Daoy (cell line): ENCODE results near the gene ZNF536. TPM values are rescaled to one million over a fixed set of nuclear protein-coding genes. Genes with fewer than 3 reads are reported as not detected.
A peak's percentile ranks its signal among the peaks of the same experiment; 100 is the strongest.

ENCODE experiments used
- DNase-seq: peaks from one replicate; pipeline ENCODE4 v3.0.0-alpha.2; 2015; ENCODE audit warnings: low read depth
- total RNA-seq: library from RNA; depleted of rRNA; stranded (reverse); fragments of >200 nt; shearing (Covaris generic); gene quantifications from 2 replicates; pipeline ENCODE4 v1.2.3, GENCODE V29; 2014

The ZNF536 gene
- total RNA-seq, 1 experiment from 2014 or later, result 10.2 TPM

DNA sequence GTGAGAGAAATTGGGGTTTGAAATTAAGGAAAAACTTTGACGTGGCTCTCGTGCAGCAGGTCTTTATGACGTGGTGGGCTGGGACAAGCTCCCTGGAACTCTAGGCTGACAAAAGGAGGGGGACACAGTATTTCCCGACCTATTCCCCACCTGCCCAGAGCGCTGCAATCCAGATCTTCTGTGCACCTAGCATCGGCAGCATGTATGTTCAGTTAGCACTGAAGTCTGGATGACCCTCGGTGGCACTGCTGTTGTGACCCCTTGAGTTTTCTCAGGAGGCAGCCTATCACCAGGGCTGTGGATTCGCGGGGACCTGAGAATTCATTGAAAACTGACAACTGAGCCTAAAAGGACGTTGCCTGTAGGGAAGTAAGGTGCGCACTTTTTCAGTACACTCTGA lies 9.1 kb upstream of the ZNF536 start:
- no peak for DNase-seq

GRCh38 chr19:30364866-30365800 lies 7.1 kb upstream of the ZNF536 start:
- no peak for DNase-seq

GRCh38 chr19:30366282-30366681 lies 5.9 kb upstream of the ZNF536 start:
- DNase-seq, result no peak

DNA sequence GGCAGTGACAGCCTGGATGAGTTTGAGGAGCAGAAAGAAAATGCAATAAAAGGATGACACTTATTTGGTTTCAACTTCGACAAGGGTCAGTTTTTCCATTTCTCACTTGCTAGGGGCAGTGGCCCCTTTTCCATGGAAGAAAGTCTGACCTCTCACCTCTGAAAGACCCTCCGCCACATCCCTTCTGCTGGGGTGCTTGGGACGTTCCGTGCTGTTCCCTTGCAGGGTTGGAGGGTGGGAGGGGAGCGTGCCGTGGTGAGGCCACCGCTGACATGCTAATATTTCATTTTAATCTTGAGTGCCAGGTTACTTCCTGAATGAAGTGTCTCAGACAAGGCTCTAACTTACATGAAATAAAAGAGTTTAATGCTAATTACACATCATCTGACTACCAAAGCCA lies 5.2 kb upstream of the ZNF536 start:
- DNase-seq, result no peak

DNA sequence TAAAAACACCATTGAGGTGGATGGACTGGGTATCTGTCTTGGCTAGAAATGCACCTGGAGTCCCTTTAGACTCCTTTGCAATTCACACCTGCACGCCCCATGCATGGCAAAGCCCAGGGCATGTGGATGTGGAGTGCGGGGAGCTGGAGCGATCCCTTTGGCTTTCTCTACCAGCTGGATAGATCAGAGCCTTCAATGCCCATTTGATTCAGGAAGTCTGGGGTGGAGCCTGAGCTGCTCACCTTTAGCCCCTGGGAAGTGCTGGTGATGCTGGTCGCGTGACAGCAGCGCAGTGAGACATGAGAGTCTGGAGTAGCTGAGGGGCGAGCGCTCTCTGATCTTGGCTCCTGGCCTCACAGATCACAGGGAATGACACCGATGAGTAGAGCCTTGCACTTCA lies 4.8 kb upstream of the ZNF536 start:
- no peak for DNase-seq

DNA sequence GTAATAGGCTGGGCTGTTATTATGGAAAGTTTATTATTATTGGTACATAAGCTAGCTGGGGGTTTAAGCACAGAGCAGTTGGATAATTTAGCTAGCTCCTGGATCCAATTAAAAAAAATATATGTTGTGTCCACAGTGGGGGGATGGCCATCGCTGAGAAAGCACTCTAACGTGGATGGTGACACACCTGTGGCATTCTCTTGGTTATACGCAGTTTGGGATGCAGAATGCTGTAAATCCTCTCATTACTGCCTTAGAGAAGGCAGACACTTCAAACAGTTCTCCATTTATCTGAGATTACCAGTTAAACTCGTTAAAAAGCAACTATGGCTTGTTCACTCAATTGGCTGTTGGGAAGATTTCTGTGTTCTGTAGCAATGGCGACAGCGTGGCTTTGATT lies 2.4 kb upstream of the ZNF536 start:
- DNase-seq, result no peak

DNA sequence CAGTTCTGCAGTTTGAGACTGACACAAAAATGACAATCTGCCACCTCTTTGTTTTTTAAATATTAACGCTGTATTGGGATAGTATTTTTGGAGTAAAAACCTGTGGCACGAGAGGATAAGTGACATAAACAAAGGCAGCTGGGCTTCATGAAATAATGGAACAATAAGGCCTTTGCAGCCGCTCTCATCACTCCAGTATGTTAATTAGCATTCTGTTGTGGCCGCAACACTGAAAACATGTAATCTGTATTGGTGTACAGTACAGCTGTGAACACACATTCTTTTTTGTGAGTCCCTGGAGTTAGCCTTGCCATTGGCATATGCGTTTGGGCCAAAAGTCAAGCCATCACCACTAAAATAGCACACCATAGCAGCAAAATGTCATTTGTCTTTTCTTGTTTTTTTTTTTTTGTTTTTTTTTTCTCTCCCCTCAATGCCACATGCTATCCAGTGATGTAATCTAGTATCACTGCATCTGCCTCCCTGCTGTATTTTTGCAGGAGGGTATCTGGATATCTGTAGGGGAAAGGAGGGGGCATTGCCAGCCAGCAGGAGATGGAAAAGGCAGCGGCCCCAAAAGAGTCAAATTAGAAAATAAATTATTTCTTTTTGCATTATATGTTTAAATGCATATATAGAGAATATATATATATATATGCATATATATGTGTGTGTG lies 885 bp upstream of the ZNF536 start:
- no peak for DNase-seq

DNA sequence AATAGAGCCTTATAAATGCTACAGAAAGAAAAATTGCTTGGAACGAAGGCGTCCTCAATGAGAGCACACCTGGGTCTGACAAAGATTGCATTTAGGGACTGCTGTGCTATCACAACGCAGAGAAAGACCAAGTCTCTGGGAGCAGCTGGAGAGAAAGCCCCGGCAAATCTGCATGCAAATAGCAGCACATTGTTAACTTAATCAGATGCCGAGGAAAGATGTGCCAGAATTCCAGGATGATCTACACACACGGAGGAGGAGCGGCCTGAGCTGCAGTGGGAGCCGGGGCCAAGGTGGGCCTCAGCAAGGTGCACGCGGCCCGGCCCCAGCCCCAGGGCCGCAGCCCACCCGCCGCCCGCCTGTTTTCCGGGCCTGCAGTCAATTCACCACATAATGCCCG lies 1.4 kb downstream of the ZNF536 start:
- DNase-seq, result no peak

GRCh38 chr19:30374539-30374864 lies 2.3 kb downstream of the ZNF536 start:
- DNase-seq, result no peak

DNA sequence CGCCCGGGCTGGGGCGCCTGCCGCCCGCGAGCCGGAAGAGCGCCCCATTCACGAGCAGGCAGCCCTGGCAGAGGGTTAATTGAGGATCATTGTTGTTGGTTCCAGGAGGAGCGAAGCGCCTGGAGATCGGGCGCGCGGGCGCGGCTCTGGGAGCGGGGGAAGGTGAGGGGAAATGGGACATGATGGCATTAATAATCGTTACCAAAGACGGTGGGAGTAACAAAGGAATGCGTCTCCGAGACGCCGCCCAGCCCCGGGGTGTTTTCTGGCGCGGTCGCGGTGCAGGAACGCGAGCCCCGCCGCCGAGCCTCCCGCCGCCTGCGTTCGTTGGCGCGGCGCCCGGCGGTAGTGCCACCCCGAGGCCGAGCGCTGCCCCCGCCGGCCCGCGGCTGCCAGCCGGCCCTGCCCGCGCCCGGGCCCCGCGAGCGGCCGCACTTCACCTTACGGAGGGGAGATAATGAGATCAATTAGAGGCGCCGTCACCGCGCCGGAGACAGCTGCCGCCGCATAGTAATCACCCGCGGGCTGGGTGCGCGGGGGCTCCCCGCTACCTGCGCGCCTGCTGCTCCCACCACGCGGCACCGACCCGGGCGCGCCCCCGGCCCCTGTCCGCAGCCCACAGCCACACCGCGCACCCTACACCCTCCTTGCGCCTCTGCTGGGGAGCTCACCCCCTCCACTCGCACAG lies 2.8 kb downstream of the ZNF536 start:
- DNase-seq, result peak; percentile 49

DNA sequence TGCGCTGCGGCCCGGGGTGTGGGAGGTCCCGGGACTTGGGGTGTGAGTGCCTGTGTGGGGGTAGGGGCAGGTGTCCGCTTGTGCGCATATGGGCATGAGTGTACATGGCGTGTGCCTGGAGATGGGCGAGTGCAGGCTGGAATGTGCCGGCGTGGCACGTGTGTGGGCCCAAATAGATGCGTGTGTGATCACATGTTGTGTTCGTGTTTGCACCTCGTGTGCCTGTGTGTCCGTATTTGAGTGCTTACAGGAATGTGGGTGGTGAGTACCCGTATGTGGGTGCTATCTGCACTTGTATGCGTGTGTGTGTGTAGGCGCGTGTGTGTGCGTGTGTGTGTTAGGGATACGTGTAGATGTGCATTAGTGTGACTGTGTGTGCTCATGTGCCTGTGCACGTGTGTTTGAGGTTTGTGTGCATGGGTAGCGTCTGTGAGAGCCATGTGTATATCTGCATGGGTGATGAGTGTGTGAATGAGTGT lies 3.4 kb downstream of the ZNF536 start:
- no peak for DNase-seq

DNA sequence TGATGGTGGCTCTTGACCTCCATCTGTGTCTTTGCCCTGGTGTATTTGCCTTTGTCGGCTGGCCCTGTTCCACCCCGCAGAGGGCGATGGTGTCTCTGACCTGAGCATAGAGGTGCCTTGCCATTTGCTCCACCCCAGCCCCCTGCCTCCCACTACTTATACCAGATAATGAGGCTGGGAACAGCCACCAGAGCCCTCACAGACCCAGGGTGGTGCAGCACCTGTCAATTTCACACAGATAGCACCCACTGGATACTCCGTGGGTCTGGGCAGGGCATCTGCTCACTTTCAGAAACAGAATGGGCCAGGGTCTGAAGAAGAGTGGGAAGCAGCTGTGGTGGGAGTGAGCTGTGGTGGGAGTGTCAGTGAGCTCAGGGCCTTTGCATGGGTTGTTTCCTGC lies 4.1 kb downstream of the ZNF536 start:
- DNase-seq, result no peak

GRCh38 chr19:30376826-30377425 lies 4.7 kb downstream of the ZNF536 start:
- DNase-seq, result no peak

DNA sequence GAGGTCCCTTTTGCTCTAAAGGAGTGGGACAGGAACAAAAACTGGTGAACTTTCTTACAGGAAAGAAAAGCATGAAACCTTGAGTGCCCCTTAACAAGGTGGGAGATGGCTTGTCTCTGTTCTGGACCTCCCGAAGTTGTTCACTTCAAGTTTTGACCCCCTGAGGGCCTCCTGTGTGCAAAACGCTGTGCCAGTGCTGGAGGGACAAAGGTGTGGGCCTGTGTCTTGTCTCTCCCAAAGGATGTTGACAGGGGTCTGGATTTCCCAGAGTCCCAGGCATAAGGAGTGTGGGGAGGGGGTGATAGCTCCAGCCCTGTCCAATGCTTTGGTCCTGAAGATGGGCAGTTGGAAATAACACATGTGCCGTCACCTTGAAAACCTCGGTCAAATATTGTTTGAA lies 6.5 kb downstream of the ZNF536 start:
- no peak for DNase-seq

DNA sequence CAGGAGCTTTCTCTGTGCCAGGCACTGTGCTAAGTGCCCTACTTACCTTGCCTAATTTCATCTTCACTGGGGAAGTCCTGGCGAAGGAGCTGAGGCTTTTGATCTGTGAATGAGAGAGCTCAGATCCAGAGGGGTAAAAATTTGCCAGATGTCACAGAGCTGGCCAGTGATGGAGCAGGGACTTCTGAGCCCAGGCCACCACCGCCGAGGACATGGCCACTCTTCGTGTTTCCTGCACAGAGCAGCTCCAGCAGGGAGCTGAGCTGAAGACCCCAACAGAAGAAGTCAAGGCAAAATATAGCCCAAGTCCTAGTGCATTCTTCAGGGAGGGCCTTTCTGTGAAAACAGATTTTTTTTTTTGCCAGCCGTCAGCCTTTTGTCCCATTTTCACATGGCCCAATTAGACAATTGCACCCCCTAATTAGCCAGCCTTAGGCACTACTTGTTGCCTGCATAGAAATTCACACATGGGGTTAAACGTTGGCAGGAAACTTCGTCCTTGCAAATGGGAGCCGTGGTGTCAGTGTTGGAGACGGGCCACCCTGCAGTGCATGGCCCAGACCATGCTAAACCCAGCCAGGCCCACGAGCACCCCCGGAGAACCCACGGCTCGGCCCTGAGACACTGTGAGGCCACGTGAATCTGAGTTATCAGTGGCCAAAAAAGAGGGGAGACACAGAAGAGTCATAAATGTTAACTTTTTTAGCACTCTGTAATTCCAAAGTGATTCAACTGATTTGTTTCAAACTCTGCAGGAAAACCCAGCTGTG lies 7.8 kb downstream of the ZNF536 start:
- no peak for DNase-seq

- DNase-seq, result no peak
Observed at GRCh38 chr19:30381366-30381765, 9.2 kb downstream of the ZNF536 start.

GRCh38 chr19:30385174-30385573 lies 13.0 kb downstream of the ZNF536 start:
- DNase-seq, result no peak

DNA sequence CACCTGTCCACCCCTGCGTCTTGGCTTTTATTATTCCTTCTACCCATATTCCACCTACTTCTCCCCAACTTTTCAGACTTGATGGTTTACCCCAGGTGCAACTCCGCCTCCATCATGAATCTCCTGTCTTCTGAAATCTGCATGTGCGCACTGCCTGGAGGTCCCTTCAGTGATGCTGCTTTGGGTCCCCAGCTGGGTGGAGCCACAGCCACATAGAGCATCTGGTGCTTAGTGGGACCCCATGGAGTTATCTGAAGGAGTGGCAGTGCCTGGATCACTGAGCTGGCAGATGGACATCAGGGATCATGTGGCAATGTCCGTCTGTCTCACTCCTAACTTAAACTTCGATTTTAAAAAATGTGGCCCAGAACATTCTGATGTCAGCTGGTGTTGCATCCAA lies 13.5 kb downstream of the ZNF536 start:
- DNase-seq, result no peak

DNA sequence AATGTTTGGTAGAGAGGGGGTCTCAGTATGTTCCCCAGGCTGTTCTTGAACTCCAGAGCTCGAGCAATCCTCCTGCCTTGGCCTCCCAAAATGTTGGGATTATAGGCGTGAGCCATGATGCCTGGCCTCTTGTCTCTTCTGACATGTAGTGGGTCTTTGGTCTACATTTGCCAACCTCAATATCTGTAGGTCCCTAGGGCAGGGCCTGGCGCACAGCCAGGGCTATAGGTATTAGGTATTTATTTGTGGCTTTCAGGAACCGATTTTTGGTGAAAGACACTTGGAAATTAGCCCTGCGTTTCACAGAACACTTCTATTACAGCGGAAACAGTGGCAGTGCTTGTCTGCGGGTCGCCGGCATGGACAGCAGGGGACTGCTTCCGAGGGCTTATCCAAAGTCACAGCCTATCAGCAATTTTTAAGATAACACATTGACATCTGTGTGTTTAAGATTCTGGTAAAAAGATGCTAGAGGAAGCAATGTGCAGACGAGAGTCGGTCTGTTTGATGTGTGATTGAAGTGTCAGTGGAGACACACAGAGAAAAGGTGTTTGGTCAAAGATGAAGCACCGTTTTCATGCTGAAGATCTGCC lies 14.5 kb downstream of the ZNF536 start:
- DNase-seq, result no peak

GRCh38 chr19:30387311-30388115 lies 15.3 kb downstream of the ZNF536 start:
- no peak for DNase-seq
